Stimulated activated CD4-positive, alpha-beta T cell treated with anti-CD3 and anti-CD28 coated beads, Interleukin-4, amount 100 ng/mL, for 1 hour (primary cell): ENCODE measurements around the gene RNU6-1.

Experiments used
- DNase-seq: peaks from one replicate; pipeline ENCODE4 v3.0.0-alpha.2; 2020

RNU6-1 gene

GRCh38 chr15:67855842-67856241 is 16.0 kb upstream of the RNU6-1 start:
- DNase-seq, result no peak

GRCh38 chr15:67854358-67854757 is 14.5 kb upstream of the RNU6-1 start:
- no peak for DNase-seq

GRCh38 chr15:67853454-67853853 is 13.6 kb upstream of the RNU6-1 start:
- DNase-seq, result no peak

- DNase-seq, result no peak
Observed at GRCh38 chr15:67852418-67852817, 12.6 kb upstream of the RNU6-1 start.

GRCh38 chr15:67850994-67851571 is 11.2 kb upstream of the RNU6-1 start:
- DNase-seq, result no peak

GRCh38 chr15:67850336-67850735 is 10.5 kb upstream of the RNU6-1 start:
- DNase-seq, result no peak

GRCh38 chr15:67849538-67849937 is 9.7 kb upstream of the RNU6-1 start:
- no peak for DNase-seq

- DNase-seq, result no peak
Observed at GRCh38 chr15:67845974-67846373, 6.1 kb upstream of the RNU6-1 start.

- no peak for DNase-seq
Observed at GRCh38 chr15:67843571-67844387, 3.9 kb upstream of the RNU6-1 start.

GRCh38 chr15:67843092-67843501 is 3.3 kb upstream of the RNU6-1 start:
- no peak for DNase-seq

- DNase-seq, result no peak
Observed at GRCh38 chr15:67841513-67841762, 1.6 kb upstream of the RNU6-1 start.

- peak; percentile 11 for DNase-seq
Observed at GRCh38 chr15:67840749-67841512, 1.1 kb upstream of the RNU6-1 start.

- DNase-seq, result no peak
Observed at GRCh38 chr15:67839499-67839928, 331 bp downstream of the RNU6-1 start.

- DNase-seq, result no peak
Observed at GRCh38 chr15:67838789-67839332, 984 bp downstream of the RNU6-1 start.

- no peak for DNase-seq
Observed at GRCh38 chr15:67836955-67837354, 2.9 kb downstream of the RNU6-1 start.

- DNase-seq, result peak; percentile 54
Observed at GRCh38 chr15:67836477-67836876, 3.4 kb downstream of the RNU6-1 start.

GRCh38 chr15:67836134-67836455 is 3.8 kb downstream of the RNU6-1 start:
- DNase-seq, result peak; percentile 15

GRCh38 chr15:67835297-67836133 is 4.3 kb downstream of the RNU6-1 start:
- peak; percentile 13 for DNase-seq

- peak; percentile 18 for DNase-seq
Observed at GRCh38 chr15:67834581-67835296, 5.1 kb downstream of the RNU6-1 start.

- DNase-seq, result peak; percentile 32
Observed at GRCh38 chr15:67833710-67834511, 5.9 kb downstream of the RNU6-1 start.
